HAP-1 (cell line): ENCODE measurements around the gene TMPRSS3.

Experiments
- DNase-seq, 2 experiments: peaks; one replicate each; pipeline ENCODE4 v3.0.0-alpha.2; 2016 to 2020; ENCODE audit warnings: low spot score in 2 of 2
- H3K27me3 ChIP-seq: fragments of 250-450 bp; sonication (Bioruptor Pico); 2 replicates; pipeline ENCODE4 v1.5.1; 2020; ENCODE audit warnings: low read depth, mild to moderate bottlenecking, moderate library complexity
- H3K36me3 ChIP-seq: fragments of 250-450 bp; sonication (Bioruptor Pico); replicated peaks from 2 replicates; pipeline ENCODE4 v1.5.1; 2020; ENCODE audit warnings: mild to moderate bottlenecking
- H3K4me1 ChIP-seq: fragments of 250-450 bp; sonication (Bioruptor Pico); 2 replicates; pipeline ENCODE4 v1.5.1; 2020; ENCODE audit warnings: mild to moderate bottlenecking
- H3K4me3 ChIP-seq: fragments of 250-450 bp; sonication (Bioruptor Pico); 2 replicates; pipeline ENCODE4 v1.5.1; 2020; ENCODE audit warnings: mild to moderate bottlenecking, moderate library complexity
- H3K9me3 ChIP-seq: fragments of 250-450 bp; sonication (Bioruptor Pico); 2 replicates; pipeline ENCODE4 v1.5.1; 2020; ENCODE audit warnings: mild to moderate bottlenecking, moderate library complexity
- in situ Hi-C: fragments of 300-500 bp; cut with MboI; formaldehyde crosslinking; loops from 3 replicates; pipeline ENCODE4 v1.14.3; 2020; ENCODE audit warnings: low sequenced_read_pairs, inconsistent platforms, mixed read lengths

TMPRSS3 gene

GRCh38 chr21:42384989-42385388 is 10.9 kb downstream of the TMPRSS3 start:
- in situ Hi-C loops: no loop called here
- no peak for DNase-seq
- H3K36me3 ChIP-seq: no peaks in the 10 kb centered on the region
- H3K4me1 ChIP-seq: no peaks in the 10 kb centered on the region
- H3K27me3 ChIP-seq: no peaks in the 10 kb centered on the region
- no peaks in the 10 kb centered on the region for H3K9me3 ChIP-seq
- no peak overlapping the region for H3K4me3 ChIP-seq

DNA sequence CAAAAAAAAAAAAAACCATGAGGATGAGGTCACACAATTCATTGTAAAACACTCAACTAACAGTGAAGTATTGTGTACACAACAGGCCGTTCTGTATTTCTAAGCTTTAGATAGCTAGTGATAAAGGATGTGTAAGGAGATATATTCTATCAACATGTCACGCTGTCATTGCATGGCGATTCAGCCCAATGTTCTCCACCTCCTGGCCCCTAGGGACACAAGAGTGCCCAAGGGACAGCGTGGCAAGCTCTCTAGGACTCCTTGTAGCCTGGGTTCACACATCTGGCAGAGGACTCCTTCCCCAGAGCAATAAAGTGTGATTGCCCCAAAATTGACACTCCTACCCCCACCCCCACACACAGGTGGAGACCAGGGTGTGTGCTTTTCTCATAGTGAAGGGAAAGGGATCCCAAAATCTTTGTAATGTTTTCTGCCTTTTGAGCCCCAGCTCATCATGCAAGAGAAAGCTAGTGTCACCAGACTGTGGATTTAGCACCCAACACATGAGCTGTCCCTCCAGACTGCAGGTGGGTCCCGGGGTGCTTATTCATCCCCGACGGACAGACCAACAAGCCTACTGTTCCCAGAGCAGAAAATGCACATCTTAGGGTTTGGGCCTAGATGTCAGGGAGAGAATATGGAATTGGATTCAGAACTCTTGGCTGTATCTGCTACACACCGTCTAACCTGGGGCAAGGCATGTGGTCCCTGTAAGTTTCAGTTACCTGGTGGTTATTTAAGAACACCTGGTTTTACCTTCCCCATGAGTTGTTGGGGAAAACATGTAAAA is 11.5 kb downstream of the TMPRSS3 start:
- no peaks in the 10 kb centered on the region for H3K4me1 ChIP-seq
- H3K4me3 ChIP-seq: no peak overlapping the region
- no peaks in the 10 kb centered on the region for H3K36me3 ChIP-seq
- in situ Hi-C loops: no loop called here
- DNase-seq: no peak
- no peaks in the 10 kb centered on the region for H3K27me3 ChIP-seq
- no peaks in the 10 kb centered on the region for H3K9me3 ChIP-seq

- no peaks in the 10 kb centered on the region for H3K9me3 ChIP-seq
- DNase-seq: no peak
- H3K4me3 ChIP-seq: no peak overlapping the region
- no peaks in the 10 kb centered on the region for H3K4me1 ChIP-seq
- H3K36me3 ChIP-seq: no peaks in the 10 kb centered on the region
- in situ Hi-C loops: no loop called here
- no peaks in the 10 kb centered on the region for H3K27me3 ChIP-seq
Measured at GRCh38 chr21:42383331-42383730, 12.5 kb downstream of the TMPRSS3 start.

DNA sequence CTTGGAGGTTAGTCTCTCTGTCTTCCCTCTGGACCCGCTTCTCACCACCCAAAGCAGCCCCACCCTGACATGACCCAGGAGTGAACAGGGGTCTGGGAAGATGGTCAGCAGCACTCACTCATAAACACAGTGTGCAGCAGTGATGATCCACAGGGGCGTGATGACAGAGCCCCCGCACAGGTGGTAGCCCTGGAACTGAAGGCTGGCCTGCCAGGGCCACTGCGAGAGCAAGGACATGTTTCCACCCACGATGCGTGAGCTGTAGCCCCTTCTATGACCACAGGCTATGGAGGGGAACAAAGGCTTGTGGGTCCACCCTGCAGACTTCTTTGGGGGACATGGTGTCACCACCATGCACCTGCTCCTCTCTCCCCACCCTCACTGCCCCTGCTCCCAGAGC is 12.9 kb downstream of the TMPRSS3 start:
- H3K27me3 ChIP-seq: no peaks in the 10 kb centered on the region
- DNase-seq: no peak
- H3K4me1 ChIP-seq: no peaks in the 10 kb centered on the region
- H3K36me3 ChIP-seq: no peaks in the 10 kb centered on the region
- in situ Hi-C loops: no loop called here
- no peaks in the 10 kb centered on the region for H3K9me3 ChIP-seq
- no peak overlapping the region for H3K4me3 ChIP-seq

DNA sequence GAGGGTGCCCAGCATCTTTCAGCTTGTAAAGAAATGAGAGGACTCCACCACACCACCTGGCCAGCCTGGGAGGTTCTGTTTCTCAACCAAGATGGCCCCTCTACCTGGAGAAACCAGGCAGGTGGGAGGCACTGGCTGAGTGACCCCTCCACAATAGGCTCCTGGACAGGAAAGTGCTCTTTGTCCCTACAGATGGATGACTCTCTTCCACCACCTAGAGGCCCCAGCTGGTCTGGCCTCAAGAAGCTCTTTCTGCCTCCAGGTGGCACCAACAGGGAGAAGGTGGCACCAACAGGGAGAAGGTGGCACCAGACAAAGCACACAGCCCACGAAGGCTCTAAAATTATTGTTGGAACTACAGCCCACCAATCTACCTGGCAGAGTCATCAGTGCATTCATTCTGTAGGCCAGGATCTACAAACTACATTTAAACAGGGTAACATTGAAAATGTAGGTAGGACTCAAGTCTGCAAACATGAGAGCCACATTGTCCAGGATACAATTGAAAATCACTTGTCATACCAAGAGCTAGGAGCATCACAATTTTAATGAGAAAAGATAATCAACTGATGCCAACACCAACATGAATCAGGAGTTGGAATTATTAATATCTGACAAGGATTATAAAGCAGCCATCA is 14.4 kb downstream of the TMPRSS3 start:
- H3K27me3 ChIP-seq: no peaks in the 10 kb centered on the region
- in situ Hi-C loops: no loop called here
- no peak overlapping the region for H3K4me3 ChIP-seq
- H3K36me3 ChIP-seq: no peaks in the 10 kb centered on the region
- H3K9me3 ChIP-seq: no peaks in the 10 kb centered on the region
- no peaks in the 10 kb centered on the region for H3K4me1 ChIP-seq
- no peak for DNase-seq

DNA sequence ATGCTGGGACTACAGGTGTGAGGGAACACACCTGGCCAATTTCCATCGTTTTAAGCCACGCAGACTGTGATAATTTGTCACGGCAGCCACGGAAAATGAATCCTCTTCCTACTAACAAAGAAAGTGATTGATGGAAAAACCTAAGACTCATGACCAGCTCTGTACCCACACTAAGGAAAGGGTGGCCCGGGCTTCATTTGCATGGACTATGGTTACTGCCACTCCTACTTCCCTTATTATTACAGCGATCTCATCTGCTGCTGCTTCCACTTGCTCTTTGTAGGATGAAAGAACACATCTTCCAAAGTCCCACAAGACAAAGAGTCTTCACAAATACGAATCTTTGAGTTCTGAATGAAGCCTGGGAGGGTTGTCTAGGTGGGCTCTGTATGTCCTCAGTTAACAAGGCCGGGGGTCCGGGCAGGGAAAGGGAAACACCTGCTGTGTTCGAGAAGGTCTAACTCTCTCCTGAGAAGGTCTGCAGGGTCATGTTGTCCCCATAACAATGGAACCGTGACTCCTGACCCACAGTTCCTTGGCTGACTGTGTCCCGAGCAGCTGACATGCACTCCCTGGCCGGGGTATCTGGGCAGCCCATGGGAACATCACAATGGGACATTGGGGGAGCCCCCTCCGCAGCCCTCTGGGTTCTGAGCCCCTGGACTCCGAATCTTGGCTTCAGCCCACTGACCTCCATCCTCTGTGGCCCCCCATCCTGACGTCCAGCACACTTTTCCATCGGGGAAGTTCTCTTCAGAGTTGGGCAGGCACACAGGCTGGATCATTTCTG is 16.2 kb downstream of the TMPRSS3 start:
- H3K9me3 ChIP-seq: no peaks in the 10 kb centered on the region
- in situ Hi-C loops: no loop called here
- H3K36me3 ChIP-seq: no peaks in the 10 kb centered on the region
- no peaks in the 10 kb centered on the region for H3K27me3 ChIP-seq
- H3K4me1 ChIP-seq: no peaks in the 10 kb centered on the region
- no peak for DNase-seq
- no peak overlapping the region for H3K4me3 ChIP-seq

GRCh38 chr21:42378418-42378817 is 17.4 kb downstream of the TMPRSS3 start:
- Histone ChIP-seq H3K27me3 (no peaks in the 10 kb centered on the region), H3K36me3 (no peaks in the 10 kb centered on the region), H3K9me3 (no peaks in the 10 kb centered on the region), H3K4me1 (no peaks in the 10 kb centered on the region), H3K4me3 (no peak overlapping the region)
- in situ Hi-C loops: no loop called here
- DNase-seq: no peak

DNA sequence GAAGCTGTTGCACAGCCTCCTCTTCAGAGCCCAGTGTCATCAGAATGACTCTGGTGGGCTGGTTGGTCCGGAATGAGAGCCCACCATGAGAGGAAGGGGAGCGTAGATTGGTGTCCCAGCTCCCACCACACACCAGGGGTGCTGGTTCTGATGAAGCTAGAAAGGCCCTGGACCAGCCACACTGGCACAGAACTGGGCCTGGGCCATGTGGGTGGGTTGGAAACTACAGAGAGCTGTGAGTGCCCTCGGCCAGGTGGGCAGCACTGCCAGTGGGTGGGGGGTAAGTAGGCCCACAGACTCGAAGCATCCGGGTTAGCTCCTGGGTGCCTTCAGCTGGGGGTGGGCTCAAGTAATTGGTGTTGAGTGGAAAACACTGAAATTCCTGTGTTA is 17.9 kb downstream of the TMPRSS3 start:
- no peak overlapping the region for H3K4me3 ChIP-seq
- H3K27me3 ChIP-seq: no peaks in the 10 kb centered on the region
- no peak for DNase-seq
- in situ Hi-C loops: no loop called here
- H3K36me3 ChIP-seq: no peaks in the 10 kb centered on the region
- H3K9me3 ChIP-seq: no peaks in the 10 kb centered on the region
- no peaks in the 10 kb centered on the region for H3K4me1 ChIP-seq

DNA sequence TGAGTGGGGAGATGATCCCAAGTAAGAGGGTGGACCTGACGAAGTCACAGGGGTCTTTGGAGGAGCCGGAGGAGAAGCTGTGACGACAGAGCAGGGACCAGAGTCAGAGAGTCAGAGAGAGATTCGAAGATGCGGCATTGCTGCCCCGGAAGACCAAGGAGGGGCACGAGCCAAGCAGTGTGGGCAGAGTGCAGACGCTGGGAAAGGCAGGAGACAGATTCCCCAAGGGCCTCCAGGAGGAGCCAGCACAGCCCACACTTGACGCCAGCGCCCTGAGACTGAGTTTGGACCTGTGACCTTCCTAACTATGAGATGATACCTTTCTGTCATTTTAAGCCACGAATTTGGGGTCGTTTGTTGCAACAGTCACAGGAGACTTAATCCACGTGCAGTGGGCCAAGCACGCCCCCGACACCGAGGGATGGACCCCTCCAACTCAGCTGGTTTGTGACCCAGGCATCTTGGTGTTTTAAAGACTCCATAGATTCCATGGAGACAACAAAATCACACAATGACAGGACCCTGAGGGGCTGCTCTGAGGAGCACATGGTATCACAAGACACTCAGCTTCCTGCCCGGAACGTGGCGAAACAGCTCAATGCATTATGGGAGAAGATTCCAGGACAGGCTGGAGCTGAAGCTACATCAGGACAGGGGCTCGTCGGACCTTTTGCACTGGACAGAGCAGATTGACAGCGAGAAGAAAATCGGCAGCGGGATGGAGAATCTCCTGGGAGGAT is 18.5 kb downstream of the TMPRSS3 start:
- Histone ChIP-seq H3K4me1 (no peaks in the 10 kb centered on the region), H3K9me3 (no peaks in the 10 kb centered on the region), H3K27me3 (no peaks in the 10 kb centered on the region), H3K36me3 (no peaks in the 10 kb centered on the region), H3K4me3 (no peak overlapping the region)
- in situ Hi-C loops: no loop called here
- no peak for DNase-seq

GRCh38 chr21:42376338-42376982 is 19.4 kb downstream of the TMPRSS3 start:
- no peaks in the 10 kb centered on the region for H3K4me1 ChIP-seq
- no peaks in the 10 kb centered on the region for H3K9me3 ChIP-seq
- H3K27me3 ChIP-seq: no peaks in the 10 kb centered on the region
- no peak for DNase-seq
- in situ Hi-C loops: no loop called here
- no peak overlapping the region for H3K4me3 ChIP-seq
- no peaks in the 10 kb centered on the region for H3K36me3 ChIP-seq

DNA sequence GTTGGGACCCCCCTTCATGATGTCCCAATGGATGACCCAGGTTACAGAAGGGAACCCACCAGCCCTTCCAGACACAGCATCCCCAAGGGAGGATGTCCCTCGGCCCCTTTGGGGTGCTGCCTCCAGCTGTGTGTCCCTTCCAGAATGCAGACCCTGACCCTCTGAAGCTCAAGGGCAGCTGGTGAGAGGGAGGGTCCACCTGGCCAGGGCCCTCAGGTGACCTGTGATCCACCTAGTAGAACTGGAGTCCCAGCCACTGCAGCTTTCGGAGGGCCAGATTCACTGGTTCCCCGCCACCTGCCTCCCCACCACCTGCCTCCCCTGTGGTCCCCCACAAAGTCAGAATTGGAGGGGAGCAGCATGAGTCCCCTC is 19.9 kb downstream of the TMPRSS3 start:
- Histone ChIP-seq H3K4me1 (no peaks in the 10 kb centered on the region), H3K36me3 (no peaks in the 10 kb centered on the region), H3K9me3 (no peaks in the 10 kb centered on the region), H3K27me3 (no peaks in the 10 kb centered on the region), H3K4me3 (no peak overlapping the region)
- in situ Hi-C loops: no loop called here
- DNase-seq: no peak

DNA sequence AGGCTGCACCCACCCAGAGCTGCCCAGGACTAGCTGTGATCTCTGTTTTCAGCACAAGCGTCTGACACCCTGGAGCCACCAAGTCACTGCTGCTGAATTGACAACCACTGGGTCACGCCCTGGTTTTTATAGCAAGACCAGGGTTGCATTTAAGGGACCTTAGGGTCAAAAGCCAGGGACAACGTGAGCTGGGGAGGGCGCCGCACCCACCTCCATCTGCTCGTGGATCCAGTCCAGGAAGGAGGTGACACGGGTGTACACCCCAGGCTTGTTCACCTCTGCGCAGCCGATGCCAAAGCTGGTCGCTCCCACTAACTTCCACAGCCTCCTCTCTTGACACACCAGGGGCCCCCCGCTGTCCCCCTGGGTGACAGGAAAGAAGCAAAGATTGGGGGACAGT is 20.3 kb downstream of the TMPRSS3 start:
- DNase-seq: no peak
- no peaks in the 10 kb centered on the region for H3K9me3 ChIP-seq
- H3K27me3 ChIP-seq: no peaks in the 10 kb centered on the region
- H3K4me3 ChIP-seq: no peak overlapping the region
- no peaks in the 10 kb centered on the region for H3K36me3 ChIP-seq
- H3K4me1 ChIP-seq: no peaks in the 10 kb centered on the region
- in situ Hi-C loops: no loop called here

DNA sequence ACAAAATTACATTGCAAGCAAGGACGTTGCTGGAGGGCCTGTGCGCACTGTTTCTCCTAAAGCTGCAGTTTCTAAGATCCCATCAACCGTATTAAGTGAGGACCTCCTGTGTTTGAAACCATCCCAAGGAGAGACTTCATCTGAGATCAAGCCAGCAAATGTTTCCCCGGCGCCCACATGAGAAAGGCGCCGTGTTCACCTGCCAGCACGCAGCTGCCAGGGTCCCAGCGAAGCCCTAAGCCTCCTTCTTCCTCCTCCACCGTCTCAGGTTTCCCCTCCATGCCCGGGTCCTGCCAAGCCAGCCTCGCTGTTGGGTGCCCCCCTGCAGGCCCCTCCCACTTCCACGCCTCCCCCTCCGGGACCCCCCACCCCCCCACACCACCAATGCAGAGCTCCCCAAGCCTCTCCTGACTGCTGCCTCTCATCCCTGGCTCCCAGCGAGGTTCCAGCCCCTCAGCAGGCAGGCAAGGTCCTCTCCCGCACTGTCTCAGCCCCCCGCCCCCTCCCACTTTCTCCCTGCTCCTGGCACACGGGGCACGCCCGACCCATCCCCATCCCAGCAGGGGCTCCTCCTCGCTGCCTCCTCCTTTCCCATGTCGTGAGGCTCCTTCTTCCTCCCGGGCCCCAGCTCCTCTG is 20.9 kb downstream of the TMPRSS3 start:
- no peak overlapping the region for H3K4me3 ChIP-seq
- in situ Hi-C loops: no loop called here
- no peak for DNase-seq
- no peaks in the 10 kb centered on the region for H3K4me1 ChIP-seq
- no peaks in the 10 kb centered on the region for H3K36me3 ChIP-seq
- H3K27me3 ChIP-seq: no peaks in the 10 kb centered on the region
- H3K9me3 ChIP-seq: no peaks in the 10 kb centered on the region
